ENCODE results near the gene CEL.
A peak's percentile ranks its signal among the peaks of the same experiment; 100 is the strongest.
"Not testable (repeated sequence)": the region's sequence is repeated elsewhere in the genome, so short reads cannot be mapped to it uniquely, and the experiment has no call there.

The CEL gene

GRCh38 chr9:133073086-133074014 lies 11.6 kb downstream of the CEL start:
- no peaks in the 10 kb centered on the region for H3K36me3 Mint-ChIP-seq (ENCODE audit: insufficient read depth)
- H3K9me3 Mint-ChIP-seq: no peaks in the 10 kb centered on the region
- H3K4me1 Mint-ChIP-seq (ENCODE audit: low read depth in 2 of 2): no peaks in the 10 kb centered on the region
- no peak overlapping the region for H3K4me3 Mint-ChIP-seq
- H3K27me3 Mint-ChIP-seq: no peaks in the 10 kb centered on the region
- no peak for DNase-seq
- ATAC-seq (replicated peaks): no peak
- no peak overlapping the region for H3K27ac Mint-ChIP-seq

DNA sequence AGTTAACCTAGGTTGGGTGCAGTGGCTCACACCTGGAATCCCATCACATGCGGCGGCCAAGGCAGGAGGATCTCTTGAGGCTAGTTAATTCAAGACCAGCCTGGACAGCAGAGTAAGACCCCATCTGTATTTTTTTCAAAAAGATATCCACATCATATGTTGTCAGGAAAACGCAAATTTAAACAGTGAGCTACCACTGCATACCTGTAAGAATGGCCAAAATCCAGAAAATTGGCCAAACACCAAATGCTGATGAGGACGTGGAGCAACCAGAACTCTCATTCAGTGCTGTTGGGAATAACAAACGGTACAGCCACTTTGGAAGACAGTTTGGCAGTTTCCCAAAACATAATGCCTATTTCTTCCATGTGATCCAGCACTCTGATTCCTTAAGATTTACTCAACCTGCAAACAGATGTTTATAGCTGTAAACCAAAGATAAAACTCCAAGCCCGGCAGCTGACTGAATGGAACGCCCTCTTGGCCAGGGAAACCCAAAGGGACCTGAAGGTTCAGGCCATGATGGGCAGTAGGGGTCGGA lies 12.4 kb downstream of the CEL start:
- ATAC-seq (replicated peaks): no peak
- Mint-ChIP-seq H3K9me3 (no peaks in the 10 kb centered on the region), H3K36me3 (ENCODE audit: insufficient read depth) (no peaks in the 10 kb centered on the region), H3K4me1 (ENCODE audit: low read depth in 2 of 2) (no peaks in the 10 kb centered on the region), H3K27me3 (no peaks in the 10 kb centered on the region), H3K27ac (no peak overlapping the region), H3K4me3 (no peak overlapping the region)
- DNase-seq: no peak

DNA sequence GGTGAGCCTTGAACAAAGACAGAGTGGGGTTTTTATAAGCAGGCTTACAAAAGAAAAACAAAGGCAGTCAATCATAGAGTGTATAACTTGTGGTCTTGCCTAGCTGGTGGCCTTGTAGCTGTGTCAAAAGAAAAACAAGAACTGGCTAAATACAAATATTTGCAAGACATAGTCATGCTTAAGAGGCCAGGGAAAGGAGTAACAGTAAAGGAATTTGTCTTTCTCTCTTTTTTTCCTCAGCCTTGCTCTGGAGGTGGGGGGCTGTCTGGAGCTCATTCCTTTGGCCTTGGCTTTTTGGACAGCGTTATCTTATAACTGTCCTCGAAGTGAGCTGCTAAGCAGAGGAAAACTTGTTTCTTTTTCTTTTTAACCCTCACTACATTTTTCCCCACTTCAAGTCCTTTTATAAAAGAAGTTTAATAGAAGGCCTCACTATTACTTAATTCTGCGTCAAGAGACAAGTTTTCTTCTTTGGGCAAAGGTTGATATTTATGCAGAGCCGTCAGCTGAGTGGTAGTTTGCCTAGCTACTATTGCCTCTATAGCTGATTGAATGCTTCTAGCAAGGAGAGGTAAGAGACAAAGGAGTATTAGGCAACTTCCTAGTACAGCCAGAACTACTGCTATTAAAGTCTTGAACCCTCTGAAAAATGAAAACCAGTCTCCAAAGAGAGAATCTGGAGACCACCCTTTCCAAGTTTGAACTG lies 14.3 kb downstream of the CEL start:
- H3K4me1 Mint-ChIP-seq (ENCODE audit: low read depth in 2 of 2): no peaks in the 10 kb centered on the region

GRCh38 chr9:133076691-133077090 lies 14.9 kb downstream of the CEL start:
- no peak overlapping the region for H3K4me3 Mint-ChIP-seq
- DNase-seq (no peak), ATAC-seq (replicated peaks) (no peak)
- no peaks in the 10 kb centered on the region for H3K27me3 Mint-ChIP-seq
- no peaks in the 10 kb centered on the region for H3K9me3 Mint-ChIP-seq
- H3K36me3 Mint-ChIP-seq (ENCODE audit: insufficient read depth): no peaks in the 10 kb centered on the region
- H3K27ac Mint-ChIP-seq: peak overlapping the region in 1 of 2 donors; percentile 33
- H3K4me1 Mint-ChIP-seq (ENCODE audit: low read depth in 2 of 2): no peaks in the 10 kb centered on the region

More for the DNA sequence above, 14.3 kb downstream of the CEL start:
- no peaks in the 10 kb centered on the region for H3K27me3 Mint-ChIP-seq
- no peak for DNase-seq
- H3K4me3 Mint-ChIP-seq: no peak overlapping the region
- H3K36me3 Mint-ChIP-seq (ENCODE audit: insufficient read depth): no peaks in the 10 kb centered on the region
- no peak overlapping the region for H3K27ac Mint-ChIP-seq
- H3K9me3 Mint-ChIP-seq: no peaks in the 10 kb centered on the region
- ATAC-seq (replicated peaks): no peak

DNA sequence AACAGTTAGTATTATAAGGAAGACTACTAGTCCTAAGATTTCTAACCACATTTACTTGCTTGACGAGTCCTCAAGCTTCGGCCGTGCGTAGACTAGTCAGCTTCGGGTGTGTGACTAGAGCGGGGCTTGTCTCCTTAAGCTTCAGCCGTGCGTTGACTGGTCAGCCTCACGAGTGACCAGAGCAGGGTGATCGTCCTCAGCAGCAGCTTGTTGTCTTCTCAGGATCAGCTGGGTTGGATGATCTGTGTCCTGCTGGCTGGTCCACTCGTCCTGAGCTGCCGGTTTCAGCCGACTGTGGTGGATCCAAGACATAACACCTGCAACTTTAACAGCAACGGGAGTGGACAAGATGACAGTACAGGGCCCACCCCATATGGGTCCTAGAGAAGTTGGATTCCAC lies 16.7 kb downstream of the CEL start:
- no peak for ATAC-seq (replicated peaks)
- Mint-ChIP-seq H3K9me3 (no peaks in the 10 kb centered on the region), H3K4me3 (no peak overlapping the region), H3K27me3 (no peaks in the 10 kb centered on the region), H3K4me1 (ENCODE audit: low read depth in 2 of 2) (no peaks in the 10 kb centered on the region), H3K27ac (no peak overlapping the region), H3K36me3 (ENCODE audit: insufficient read depth) (no peaks in the 10 kb centered on the region)
- DNase-seq: no peak

- DNase-seq: no peak
- ATAC-seq (replicated peaks): no peak
- Mint-ChIP-seq H3K36me3 (ENCODE audit: insufficient read depth) (no peaks in the 10 kb centered on the region), H3K27ac (no peak overlapping the region), H3K4me1 (ENCODE audit: low read depth in 2 of 2) (no peaks in the 10 kb centered on the region), H3K27me3 (no peaks in the 10 kb centered on the region), H3K4me3 (no peak overlapping the region), H3K9me3 (no peaks in the 10 kb centered on the region)
Observed at GRCh38 chr9:133080161-133080560, 18.4 kb downstream of the CEL start.

DNA sequence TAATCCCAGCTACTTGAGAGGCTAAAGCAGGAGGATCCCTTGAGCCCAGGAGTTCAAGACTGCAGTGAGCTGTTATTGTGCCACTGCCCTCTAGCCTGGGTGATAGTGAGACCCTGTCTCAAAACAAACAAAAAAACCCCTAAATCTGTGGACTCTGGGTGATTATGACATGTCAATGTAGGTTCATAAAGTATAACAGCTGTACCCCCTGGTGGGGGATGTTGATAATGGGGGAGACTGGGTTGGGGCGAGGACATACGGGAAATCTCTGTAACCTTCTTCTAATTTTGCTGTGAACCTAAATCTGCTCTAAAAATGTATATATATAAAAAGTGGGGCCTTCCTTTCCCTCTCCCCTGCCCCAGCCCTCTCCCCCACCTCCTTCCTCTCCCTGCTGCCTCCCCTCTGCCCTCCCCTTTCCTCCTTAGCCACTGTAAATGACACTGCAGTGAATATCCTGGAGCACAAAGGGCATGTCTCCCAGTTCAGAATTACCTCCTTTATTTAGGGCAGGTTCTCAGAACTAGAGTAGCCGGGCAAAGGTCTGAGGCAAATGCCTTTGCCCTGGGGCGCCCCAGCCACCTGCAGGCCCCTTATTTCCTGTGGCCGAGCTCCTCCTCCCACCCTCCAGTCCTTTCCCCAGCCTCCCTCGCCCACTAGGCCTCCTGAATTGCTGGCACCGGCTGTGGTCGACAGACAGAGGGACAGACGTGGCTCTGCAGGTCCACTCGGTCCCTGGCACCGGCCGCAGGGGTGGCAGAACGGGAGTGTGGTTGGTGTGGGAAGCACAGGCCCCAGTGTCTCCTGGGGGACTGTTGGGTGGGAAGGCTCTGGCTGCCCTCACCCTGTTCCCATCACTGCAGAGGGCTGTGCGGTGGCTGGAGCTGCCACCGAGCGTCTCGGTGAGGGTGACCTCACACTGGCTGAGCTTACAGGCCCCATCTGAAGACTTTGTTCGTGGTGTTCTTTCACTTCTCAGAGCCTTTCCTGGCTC lies 19.3 kb downstream of the CEL start:
- ATAC-seq (replicated peaks); H3K4me3 Mint-ChIP-seq; DNase-seq; H3K9me3 Mint-ChIP-seq; H3K4me1 Mint-ChIP-seq (ENCODE audit: low read depth in 2 of 2); H3K36me3 Mint-ChIP-seq (ENCODE audit: insufficient read depth); H3K27ac Mint-ChIP-seq; H3K27me3 Mint-ChIP-seq: not testable (repeated sequence)

- not testable (repeated sequence) for ATAC-seq (replicated peaks); H3K27ac Mint-ChIP-seq; H3K9me3 Mint-ChIP-seq; H3K36me3 Mint-ChIP-seq (ENCODE audit: insufficient read depth); H3K27me3 Mint-ChIP-seq; DNase-seq; H3K4me3 Mint-ChIP-seq; H3K4me1 Mint-ChIP-seq (ENCODE audit: low read depth in 2 of 2)
Observed at GRCh38 chr9:133081957-133082644, 20.3 kb downstream of the CEL start.

DNA sequence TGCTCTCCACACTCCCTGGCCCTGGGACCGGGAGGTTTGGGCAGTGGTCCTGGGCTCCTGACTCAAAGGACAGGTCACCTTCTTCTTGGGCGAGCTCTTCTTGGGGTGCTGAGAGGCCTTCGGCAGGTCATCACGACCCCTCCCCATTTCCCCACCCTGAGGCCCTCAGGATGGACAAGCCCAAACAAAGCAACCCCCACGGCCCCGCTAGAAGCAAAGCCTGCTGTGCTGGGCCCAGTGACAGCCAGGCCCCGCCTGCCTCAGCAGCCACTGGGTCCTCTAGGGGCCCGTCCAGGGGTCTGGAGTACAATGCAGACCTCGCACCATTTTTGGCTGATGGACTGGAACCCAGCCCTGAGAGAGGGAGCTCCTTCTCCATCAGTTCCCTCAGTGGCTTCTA lies 21.9 kb downstream of the CEL start:
- not testable (repeated sequence) for H3K36me3 Mint-ChIP-seq (ENCODE audit: insufficient read depth); H3K27ac Mint-ChIP-seq; ATAC-seq (replicated peaks)

DNA sequence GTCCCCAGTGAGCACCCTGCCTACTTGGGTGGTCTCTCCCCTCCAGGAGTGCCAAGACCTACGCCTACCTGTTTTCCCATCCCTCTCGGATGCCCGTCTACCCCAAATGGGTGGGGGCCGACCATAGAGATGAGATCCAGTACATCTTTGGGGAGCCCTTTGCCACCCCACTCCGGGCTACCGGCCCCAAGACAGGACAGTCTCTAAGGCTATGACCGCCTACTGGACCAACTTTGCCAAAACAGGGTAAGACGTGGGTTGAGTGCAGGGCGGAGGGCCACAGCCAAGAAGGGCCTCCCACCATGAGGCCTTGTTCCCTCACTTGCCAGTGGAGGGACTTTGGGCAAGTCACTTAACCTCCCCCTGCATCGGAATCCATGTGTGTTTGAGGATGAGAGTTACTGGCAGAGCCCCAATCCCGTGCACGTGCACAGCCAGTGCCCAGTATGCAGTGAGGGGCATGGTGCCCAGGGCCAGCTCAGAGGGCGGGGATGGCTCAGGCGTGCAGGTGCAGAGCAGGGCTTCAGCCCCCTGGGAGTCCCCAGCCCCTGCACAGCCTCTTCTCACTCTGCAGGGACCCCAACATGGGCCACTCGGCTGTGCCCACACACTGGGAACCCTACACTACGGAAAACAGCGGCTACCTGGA lies 24.6 kb downstream of the CEL start:
- not testable (repeated sequence) for H3K27me3 Mint-ChIP-seq; ATAC-seq (replicated peaks); H3K4me1 Mint-ChIP-seq (ENCODE audit: low read depth in 2 of 2); H3K36me3 Mint-ChIP-seq (ENCODE audit: insufficient read depth); H3K4me3 Mint-ChIP-seq; H3K9me3 Mint-ChIP-seq; DNase-seq
- peak overlapping the region in 1 of 2 donors; percentile 60 for H3K27ac Mint-ChIP-seq

More for the DNA sequence above, 21.9 kb downstream of the CEL start:
- not testable (repeated sequence) for DNase-seq; H3K4me3 Mint-ChIP-seq; H3K27me3 Mint-ChIP-seq; H3K9me3 Mint-ChIP-seq; H3K4me1 Mint-ChIP-seq (ENCODE audit: low read depth in 2 of 2)

DNA sequence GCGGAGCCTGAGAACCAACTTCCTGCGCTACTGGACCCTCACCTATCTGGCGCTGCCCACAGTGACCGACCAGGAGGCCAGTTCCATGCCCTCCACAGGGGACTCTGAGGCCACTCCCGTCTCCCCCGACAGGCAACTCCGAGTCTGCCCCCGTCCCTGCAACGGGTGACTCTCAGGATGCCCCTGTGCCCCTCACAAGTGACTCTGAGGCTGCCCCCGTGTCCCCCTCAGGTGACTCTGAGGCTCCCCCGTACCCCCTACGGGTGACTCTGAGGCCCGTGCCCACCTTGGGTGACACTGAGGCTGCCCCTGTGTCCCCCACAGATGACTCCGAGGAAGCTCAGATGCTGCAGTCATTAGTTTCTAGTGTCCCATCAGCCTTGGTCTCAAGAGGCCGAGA lies 25.1 kb downstream of the CEL start:
- Mint-ChIP-seq H3K36me3 (ENCODE audit: insufficient read depth) (peaks cover 3% of the 10 kb centered on the region), H3K9me3 (no peaks in the 10 kb centered on the region), H3K27me3 (no peaks in the 10 kb centered on the region), H3K27ac (no peak overlapping the region), H3K4me1 (ENCODE audit: low read depth in 2 of 2) (no peaks in the 10 kb centered on the region), H3K4me3 (no peak overlapping the region)
- DNase-seq (no peak), ATAC-seq (replicated peaks) (no peak)

- DNase-seq (no peak), ATAC-seq (replicated peaks) (no peak)
- H3K9me3 Mint-ChIP-seq: peaks cover 0 to 3% of the 10 kb centered on the region in 2 donors
- H3K4me1 Mint-ChIP-seq (ENCODE audit: low read depth in 2 of 2): no peaks in the 10 kb centered on the region
- no peaks in the 10 kb centered on the region for H3K27me3 Mint-ChIP-seq
- H3K27ac Mint-ChIP-seq: no peak overlapping the region
- H3K4me3 Mint-ChIP-seq: no peak overlapping the region
- peaks cover 3% of the 10 kb centered on the region for H3K36me3 Mint-ChIP-seq (ENCODE audit: insufficient read depth)
Observed at GRCh38 chr9:133087429-133088145, 25.8 kb downstream of the CEL start.

All from effector memory CD8-positive, alpha-beta T cell (primary cell).